Testis (tissue), 2 donors: ENCODE data around the gene HSD3B7.

Experiments used
- CTCF ChIP-seq, 3 experiments: fragments of 450-650 bp in 2 of 3; fragments of 200-600 bp in 1 of 3; sonication (generic) in 1 of 3; IDR thresholded peaks; one replicate each; pipeline ENCODE4 v1.5.1; 2016 to 2019; ENCODE audit warnings: antibody characterized with exemption in 3 of 3, mild to moderate bottlenecking in 2 of 3, moderate library complexity in 1 of 3
- POLR2A ChIP-seq: fragments of 450-650 bp; IDR thresholded peaks from one replicate; pipeline ENCODE4 v1.6.1; 2017; ENCODE audit warnings: antibody characterized with exemption, mild to moderate bottlenecking, moderate library complexity

DNA sequence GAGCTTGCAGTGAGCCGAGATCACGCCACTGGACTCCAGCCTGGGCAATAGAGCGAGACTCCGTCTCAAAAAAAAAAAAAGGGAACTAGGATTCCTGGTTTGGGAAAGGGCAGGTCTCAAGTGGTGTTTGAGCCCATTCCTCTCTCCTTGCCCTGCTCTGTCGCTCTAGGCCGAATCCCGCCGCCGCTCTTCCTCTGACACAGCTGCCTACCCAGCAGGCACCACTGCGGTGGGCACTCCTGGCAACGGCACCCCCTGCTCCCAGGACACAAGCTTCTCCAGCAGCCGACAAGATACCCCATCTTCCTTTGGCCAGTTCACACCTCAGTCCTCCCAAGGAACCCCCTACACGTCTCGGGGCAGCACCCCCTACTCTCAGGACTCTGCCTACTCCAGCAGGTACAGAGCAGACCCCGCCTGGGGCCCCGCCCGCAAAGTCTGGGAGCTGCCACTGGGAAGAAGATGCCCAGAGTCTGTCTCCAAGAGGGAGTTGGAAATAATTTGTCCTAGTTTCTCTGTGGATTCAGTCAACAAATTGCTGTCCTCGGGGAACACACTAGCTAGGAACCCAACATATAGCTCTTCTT, 21.0 kb upstream of the HSD3B7 start:
- TF ChIP-seq CTCF (IDR thresholded peaks at IDR 0.05) (no peak), POLR2A (no peak)
